LHCN-M2 (cell line): ENCODE data around the gene SNX33. TPM values are rescaled to one million over a fixed set of nuclear protein-coding genes. Genes with fewer than 3 reads are reported as not detected.
"Not testable (repeated sequence)": the region's sequence is repeated elsewhere in the genome, so short reads cannot be mapped to it uniquely, and the experiment has no call there.

Experiments used
- DNase-seq: peaks from one replicate; pipeline ENCODE4 v3.0.0-alpha.2; 2012; ENCODE audit warnings: low read depth
- total RNA-seq: library from RNA; depleted of rRNA; stranded (reverse); fragments of >200 nt; gene quantifications from 2 replicates; pipeline ENCODE4 v1.2.3, GENCODE V29; 2014

SNX33 gene
- total RNA-seq, 1 experiment from 2014 or later, result 18.3 TPM

DNA sequence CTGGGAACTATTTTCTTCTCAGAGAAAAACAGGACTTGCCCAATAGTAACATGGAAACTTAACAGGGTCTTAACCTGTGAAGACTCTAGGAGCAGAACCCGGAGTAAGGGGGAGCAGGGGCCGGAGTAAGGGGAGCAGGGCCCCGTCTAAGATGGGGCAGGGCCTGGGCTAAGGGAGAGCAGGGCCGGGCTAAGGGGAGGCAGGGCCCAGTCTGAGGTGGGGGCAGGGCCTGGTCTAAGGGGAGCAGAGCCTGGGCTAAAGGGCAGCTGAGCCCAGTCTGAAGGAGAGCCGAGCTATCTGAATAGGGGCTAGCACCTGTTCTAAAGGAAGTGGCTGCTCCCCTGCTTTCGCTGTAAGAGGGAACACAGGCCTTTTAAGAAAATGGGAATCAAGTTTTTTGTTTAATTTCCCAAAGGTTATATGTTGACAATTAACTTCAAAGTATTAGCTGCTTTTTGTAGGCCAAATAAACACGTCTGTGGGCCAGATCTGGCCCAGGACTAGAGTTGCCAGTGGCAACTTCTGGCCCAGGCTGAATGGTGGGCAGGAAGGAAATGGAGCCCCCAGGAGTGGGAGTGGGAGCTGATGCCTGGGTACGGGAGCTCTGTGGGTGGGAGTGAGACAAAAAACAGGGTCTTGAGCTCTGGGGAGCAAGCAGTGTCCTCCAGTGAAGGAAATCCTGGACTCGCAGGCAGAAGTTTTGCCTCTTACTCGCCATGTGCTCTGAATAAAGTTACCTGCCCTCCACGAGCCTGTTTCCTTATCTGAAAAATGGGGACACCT lies 32.5 kb downstream of the SNX33 start:
- no peak for DNase-seq

DNA sequence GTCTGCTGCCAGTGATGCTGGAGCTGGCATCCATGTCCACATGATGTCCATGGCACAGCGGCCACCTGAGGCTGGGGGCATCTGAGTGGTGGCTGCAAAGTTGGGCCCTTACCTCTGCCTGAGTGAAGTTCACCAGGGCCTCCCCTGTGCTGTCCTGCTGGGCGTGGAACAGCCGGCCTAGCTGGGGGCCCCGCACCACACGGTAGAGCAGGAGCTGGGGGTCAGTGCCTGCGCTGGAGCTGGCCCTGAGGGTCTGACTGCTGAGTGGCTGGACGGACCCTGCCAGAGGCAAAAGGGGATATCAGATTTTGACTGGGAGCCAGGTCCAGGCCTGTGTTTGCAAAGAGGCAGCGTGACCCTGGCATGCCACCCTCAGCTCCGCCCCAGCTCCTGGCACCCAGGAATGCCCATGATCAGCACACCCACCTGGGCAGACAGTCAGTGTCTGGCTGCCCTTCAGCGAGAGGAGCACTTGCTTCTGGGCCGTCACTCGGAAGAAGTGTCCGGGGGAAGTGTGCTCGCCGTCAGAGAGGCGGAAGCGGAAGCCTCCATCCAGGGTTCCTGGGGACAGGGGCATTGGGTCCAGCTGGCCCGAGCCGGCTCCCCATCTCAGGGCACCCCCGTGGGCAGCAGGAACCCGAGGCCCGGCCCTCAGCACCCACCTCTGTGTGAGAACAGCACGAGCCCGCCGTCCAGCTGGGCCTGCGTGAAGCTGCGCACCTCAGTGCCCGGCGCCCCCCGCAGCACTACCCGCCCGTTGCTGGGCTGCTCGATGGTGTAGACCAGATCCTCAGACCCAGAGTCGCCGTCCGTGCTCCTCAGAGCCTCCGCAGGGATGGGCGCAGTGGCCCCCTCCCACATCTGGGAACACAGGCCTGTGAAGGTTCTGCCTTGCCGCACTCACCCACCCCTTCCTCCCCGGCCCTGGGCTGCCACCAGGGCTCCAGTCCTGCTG lies 34.7 kb downstream of the SNX33 start:
- DNase-seq, result no peak

DNA sequence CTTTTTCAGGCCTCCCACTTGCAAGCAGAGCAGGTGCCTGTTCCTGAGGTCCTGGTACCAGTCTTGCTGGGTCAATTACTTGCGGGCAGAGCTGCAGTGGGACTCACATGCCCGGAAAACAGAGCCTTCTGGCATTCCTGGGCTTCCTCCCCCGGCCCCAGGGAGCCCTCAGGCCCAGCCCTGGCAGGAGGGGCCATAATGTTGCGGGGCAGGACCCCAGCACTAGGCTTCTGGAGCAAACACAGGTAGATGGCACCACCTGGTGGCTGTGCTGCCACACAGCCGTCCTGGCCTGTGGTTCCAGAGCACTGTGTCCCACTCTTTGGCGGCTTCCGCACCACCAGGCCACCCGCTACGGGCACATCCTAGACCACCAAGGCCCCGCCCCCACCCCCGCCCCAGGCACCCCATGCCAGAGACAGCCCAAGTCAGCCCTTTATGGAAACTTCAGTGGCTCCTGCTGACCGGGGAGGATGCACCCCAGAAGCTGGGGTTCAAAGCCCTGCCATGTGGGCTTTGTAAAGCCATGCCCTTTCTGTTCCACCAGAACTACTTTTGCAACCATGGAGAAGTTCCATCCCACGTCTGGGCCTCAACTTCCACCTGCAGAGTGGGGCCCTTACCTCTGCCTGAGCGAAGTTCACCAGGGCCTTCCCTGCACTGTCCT lies 36.1 kb downstream of the SNX33 start:
- DNase-seq, result peak; percentile 47

DNA sequence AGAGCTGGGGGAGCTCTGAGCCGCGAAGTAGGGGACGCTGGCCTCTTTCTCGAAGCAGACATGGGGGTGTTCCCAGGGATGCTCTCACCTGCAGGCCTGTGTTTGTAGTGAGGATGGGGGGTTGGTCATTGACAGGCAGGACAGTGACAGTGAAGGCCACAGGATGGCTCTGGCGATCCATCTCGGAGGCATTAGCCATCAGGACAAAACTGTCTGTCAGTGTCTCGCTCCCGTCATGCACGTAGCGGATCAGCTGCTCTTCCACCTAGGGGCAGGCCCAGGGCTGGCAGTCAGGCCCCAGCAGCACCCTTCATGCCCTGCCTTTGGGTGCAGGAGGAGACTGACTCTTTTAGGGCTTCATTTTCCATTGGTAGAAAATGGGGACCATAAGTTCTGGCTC lies 36.9 kb downstream of the SNX33 start:
- DNase-seq, result no peak

DNA sequence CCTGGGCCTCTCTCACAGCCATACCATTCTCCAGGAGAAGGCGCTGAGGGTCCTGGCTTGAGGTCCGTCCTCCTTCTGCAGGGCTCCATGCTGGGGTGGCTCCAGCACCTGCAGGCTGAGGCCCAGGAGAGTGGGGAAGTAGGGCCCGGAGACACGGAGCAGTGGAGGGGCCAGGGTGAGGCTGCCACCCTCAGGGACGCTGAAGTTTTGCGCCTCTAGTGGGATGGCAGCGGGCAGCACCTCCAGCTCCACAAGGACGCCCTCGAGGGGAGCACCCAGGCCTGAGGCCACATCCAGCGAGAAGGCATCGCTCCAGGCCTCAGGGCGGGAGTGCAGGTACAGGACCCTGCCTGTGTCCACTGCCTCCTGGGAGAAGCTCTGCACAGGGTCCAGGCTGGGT lies 37.5 kb downstream of the SNX33 start:
- DNase-seq, result no peak

DNA sequence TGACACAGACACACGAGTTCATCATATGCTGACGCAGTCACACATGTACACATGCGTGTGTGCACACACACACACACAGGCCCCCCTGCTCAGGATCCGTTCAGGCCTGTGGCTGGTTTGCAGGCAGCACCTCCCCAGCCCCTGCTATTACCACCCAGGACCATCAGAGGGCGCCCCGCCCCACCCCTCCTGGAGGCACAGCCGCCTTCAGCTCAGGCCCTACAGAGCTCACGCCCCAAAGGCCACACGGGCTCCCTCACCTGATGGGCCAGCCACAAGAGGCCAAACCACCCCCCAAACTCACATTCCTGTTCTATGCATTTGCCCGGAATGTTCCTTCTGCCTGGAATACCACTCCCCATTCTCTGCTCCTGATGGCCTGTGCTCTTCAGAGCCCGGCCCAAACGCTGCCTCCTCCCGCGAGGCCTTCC lies 38.5 kb downstream of the SNX33 start:
- peak; percentile 42 for DNase-seq

DNA sequence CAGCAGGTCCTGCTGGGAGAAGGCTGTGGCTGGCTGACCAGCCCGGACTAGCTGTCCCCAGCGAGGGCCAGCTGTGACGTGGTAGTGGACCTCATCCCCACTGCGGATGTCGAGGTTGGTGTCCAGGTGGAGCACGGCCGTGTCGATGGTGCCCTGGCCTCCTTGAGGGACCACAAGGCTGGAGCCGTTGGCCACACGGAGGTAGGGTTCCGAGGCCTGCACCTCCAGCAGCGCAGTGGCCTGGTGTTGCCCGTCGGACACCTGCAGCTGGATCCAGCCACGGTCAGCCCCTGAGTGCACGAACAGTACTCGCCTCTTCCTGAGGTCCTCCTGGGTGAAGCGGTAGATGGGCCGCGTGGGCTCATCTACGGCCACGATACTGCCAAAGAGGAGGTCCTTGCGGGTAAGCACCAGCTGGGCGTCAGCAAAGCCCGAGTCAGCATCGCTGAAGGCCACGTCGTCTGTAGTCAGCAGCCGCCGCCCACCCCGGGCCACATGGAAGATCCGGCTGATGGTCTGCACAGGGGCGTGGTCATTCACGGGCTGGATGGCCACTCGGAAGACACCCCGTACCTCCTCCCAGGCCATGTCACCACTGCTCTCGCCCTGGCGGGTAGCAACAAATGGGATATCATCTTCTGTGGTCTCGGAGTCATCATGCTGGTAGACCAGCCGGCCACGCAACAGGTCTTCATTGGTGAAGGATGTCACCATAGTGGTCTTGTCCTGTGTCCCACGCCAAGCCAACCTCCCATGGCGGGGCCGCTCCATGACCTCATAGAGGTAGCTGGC lies 40.0 kb downstream of the SNX33 start:
- DNase-seq, result no peak

DNA sequence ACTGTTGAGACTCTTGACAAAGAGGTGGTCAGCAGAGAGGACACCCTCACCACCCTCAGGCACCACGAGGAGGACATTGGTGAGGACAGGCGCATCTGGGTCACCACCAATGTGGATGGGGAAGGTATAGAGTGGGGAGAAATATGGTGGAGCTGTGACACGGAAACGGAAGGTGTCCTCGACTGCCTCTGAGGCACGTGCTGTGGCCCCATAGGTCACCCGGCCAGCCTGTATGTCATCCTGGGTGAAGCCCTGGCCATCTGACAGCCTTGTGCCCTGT lies 40.5 kb downstream of the SNX33 start:
- DNase-seq, result no peak

DNA sequence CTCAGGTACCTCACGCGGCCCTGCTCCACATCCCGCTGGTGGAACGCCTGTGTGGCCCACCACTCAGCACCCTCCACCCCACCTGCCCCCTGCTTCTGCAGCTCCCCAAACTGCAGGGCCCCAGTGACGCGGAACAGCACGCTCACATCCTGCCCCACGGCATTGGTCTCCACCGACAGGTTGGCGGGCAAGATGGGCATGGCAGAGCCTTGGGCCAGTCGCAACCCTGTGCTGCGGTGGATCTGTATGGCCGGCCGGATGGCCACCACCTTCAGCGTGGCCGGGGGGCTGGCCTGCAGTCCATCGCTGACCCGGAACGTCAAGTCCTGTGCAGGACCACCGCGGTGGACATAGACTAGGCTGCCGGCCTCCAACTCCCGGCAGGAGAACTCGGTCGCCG lies 41.1 kb downstream of the SNX33 start:
- no peak for DNase-seq

DNA sequence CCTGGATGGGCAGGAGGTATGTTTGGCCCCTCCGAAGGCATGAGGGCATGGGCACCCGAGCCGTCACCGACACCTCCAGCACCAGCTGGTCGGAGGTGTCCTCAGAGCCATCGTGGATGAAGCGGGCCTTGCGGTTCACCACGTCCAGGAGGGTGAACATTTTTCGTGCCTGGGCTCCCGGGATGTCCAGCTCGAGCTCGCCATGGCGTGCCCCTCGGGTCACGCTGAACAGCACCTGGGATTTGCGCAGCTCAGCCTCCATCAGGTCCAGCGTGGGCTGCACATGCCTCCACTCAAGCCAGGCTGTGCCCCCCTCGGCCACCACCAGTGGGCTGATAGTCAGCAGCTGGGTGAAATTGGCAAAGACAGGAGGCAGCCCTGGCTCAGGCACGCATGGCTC lies 41.7 kb downstream of the SNX33 start:
- not testable (repeated sequence) for DNase-seq

DNA sequence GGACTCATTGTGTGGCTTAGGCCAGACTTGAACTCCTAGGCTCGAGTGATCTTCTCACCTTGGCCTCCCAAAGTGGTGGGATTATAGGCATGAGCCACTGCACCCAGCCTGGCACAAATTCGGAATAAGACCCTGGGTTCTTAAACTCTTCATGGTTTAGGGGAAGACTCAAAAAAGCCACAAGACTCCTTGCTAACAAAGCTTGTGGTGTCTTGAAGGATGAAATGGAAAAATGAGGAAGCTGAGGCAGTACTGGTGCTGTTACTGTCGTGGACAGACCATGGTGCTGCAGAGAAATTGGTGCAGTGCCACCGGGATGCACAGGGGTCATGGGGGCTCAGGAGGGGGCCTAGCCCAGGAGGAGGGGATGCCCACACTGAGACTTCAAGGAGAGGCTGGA lies 44.6 kb downstream of the SNX33 start:
- not testable (repeated sequence) for DNase-seq

DNA sequence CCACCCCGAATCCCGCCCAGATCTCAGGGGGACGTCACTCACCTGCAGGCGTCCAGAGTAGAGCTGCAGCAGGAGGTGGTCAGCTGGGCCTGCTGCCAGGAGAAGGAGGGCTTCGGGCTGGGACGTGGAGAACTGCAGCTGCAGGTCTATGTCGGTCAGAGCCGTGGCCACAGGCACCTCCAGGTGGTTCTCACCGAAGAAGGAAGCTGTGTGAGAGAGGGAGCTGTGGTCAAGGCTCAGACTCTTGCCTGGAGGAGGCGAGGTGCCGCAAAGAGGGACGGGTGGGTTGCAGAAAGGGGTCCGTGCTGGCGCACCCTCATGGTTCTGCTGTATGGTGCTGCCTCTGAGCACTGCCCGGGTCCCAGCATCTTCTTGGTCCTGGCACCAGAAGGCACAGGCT lies 45.3 kb downstream of the SNX33 start:
- DNase-seq, result not testable (repeated sequence)

DNA sequence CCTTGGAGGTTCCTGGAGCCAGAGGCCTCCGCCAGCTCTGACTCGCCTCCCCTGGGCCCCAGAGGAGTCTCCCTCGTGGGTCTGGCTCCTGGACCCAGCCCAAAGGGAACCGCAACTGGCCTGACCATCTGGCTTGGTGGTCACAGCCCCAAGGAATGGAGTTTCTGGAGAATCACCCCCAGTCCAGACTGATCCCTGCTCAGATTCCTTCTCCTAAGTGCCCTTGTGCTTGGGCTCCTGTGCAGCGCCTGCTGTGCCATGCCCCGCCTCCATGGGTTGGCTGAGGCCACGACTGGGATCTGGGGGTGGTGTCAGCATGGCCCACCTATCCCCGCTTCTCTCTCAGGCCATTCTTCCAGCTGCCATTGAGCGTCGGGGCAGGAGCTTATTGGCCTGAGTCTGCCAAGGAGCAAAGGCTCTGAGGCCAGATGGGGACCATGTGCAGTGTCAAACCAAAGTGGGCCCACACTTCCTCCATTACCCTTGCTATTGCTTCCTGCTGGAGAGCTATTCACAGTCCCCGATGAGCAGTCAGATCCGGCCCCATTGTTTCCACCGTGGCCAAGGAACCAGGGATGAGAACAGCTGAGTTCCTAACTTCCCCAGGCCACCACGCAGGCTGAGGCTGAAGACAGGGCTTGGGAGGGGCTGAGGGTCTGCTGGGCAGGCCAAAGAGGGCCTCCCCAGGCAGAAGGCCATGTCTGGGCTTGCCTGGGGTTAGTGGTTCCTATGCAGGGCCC lies 46.0 kb downstream of the SNX33 start:
- DNase-seq, result peak; percentile 85

DNA sequence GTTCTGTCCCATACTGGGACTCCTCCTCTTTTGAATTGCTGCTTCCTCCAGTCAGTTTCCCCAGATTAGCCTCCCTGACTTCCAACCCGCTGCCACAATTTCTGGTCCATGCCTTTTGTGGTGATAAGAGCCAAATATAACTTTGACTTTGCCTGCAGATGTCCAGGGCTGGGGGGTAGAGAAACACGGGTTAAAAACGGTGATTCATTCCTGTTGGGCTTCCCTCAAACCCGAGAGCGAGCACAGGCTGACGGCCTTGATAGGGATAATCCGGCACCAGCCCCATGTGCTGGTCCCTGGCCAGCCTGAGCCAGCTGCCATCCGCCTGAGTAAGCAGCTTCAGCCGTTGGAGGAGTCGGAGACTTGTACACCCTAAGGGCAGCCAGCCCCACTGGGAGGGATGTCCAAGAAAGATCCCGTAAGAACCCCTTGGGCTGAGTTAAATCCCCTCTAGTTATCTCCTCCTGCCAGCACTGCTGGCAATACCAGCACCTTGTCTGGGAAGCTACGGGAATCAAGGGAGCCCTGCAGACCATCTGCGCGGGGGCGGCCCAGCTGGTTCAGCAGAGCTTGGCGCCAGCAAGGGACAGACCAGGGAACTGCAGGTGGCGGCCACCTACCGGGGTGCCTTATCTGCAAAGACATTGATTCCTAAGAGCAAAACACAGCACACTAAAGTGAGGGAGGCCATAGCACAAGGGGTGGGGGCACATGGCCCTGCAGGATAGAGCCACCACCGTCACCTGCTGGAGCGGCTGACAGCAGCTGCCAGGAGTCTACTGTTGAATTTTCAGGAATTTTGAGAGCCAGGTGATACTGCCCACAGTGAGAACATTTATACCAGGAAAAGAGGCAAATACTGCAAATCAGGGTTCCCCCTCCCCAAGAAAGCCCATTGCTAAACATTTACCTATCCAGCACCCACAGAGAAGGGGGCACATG lies 46.8 kb downstream of the SNX33 start:
- DNase-seq, result peak; percentile 98

DNA sequence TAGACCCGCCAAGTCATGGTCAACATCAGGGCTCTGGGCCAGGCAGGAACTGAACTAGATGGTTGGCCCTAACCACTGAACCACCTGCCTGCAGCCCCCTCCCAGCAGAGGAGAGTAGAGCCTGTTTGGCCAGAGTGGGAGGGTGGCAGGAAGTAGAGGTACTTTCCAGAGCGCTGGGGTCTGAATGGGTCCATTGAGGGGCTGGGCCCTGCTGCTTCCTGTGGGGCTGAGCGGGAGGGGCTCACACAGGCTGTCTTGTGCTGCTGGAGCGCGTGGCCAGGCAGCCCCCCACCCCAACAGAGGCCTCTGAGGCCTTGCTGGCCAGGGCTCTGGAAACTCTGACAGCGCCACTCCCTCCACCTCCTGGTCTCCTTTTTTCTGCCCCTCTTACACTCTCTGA lies 47.5 kb downstream of the SNX33 start:
- DNase-seq, result no peak

DNA sequence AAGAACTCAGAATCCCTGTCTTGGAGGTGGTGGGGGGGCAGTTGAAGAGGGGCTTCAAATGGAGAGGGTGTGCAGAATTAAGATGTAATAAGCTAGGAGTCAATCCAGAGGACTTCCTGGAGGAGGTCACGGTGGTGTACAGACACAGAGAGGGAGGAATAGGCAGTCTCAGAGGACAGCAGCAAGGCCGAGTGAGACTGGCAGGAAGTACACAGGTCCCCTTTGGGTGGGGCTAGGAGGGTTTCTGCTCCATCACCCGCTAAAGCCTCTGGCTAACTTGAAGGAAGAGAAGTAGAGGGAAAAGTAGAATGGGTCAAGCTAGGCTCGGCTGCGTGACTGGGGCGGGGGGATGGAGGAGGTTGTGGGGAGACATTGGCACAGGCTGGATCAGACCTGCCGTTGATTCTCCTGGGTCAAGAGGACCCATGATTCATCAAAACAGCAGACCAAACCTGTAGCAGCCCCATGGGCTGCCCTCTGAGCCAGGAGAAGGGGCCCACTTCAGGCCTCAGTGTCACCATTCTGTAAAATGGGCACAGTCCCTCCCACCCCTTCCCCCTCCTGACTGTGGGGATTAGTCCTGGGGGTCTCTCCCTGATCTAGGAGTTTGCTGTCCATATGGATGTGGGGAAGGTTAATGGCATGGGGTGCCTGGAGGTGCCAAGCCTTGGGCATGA lies 48.1 kb downstream of the SNX33 start:
- no peak for DNase-seq

DNA sequence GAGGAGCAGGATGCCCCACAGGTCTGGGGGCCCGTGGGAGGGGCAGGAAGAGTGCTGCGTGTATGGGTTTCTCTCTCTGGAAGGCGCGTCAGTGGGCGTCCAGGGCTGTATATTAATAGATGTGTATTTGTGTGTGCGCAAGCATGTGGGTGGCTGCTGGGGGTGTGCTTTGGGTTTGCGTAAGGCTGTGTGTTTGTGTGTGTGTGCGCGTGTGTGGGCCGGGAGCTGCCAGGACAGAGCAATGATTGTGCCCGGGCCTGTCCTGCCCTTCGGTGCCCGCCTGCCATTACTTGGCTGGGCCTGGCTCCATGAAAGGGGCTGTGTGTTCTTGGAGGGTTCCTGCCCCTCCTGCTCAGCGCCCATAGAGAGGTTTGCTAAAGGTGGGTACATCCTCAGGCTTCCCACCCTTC lies 48.6 kb downstream of the SNX33 start:
- DNase-seq, result no peak

DNA sequence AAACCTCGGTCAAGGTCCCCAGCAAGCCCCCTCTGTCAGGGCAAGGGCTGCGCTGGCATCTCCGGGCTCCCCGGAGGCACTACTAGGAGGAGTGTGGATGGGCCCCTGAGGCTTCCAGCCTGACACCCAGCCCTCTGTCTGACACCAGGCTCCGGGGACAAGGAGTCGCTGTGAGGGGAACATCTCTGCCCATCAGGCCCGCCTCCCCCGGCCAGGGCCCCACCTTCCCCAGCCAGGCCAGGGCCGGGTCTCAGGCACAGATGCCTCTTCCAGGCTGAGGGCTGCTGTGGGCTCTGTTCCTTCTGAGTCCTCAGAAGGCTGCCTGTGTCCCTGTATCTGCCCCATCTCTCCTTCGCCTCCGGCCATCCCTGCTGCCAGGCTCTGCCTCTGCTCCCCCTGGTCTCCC lies 49.1 kb downstream of the SNX33 start:
- no peak for DNase-seq

DNA sequence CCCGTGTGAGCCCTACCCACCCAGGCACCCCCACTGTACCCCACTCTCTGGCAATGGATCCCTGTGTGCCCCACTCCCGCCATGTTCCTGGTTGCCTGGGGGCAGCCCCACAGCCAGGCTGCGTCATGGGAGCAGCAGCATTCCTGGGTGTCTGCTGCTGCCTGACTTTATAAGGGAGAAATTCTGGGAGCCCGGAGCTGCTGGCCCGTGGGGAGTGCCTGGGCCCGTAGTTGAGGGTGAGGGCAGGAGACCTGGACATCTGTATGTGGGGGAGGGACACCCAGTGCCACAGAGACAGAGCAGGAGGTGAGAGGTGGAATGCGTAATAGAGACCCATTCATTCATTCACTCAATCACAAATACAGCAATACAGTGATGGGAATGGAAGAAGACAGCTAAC lies 49.8 kb downstream of the SNX33 start:
- no peak for DNase-seq
